GM21619 (cell line): Measurements from ENCODE around the gene GMCL2.

ENCODE experiments used
- ATAC-seq: cut with Tn5 transposase; IDR thresholded peaks from one replicate; pipeline ENCODE4 v1.9.1; 2021; ENCODE audit not compliant: unreplicated experiment

Gene GMCL2

DNA sequence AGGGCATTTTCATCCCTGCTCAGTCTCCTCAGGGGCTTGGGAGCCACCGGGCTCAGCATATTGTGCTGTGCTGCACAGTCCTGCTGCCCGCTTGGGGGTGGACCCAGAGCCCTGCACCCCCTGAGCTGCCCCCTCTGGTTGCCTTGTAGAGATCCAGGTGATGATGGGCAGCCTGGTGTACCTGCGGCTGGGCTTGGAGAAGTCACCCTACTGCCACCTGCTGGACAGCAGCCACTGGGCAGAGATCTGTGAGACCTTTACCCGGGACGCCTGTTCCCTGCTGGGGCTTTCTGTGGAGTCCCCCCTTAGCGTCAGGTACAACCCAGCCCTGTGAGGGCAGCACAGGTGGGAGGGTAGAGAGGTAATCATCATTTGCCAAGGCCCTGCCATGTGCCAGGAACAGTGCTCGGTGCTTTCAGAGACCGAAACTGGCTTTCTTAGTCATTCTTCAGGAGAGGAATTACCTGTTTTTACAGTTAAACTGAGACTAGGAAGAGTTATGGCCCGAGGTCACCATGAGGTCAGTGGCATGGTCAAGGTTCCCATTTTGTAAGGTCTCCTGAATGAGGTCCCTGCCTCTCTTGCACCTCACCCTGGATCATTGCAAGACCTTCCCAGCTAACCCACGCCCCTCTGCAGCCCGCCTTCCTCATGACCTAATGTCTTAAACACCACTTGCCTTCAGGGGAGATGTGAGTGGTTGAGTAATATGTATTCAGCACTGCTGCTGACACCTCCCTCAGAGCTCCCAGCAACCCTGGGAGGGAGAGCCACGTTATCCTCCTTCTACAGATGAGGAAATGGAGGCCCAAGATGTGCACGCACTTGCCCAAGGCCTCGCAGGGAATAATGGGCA is 41.0 kb downstream of the GMCL2 start:
- ATAC-seq = peak; percentile 60

GRCh38 chr5:178143901-178144300 is 43.3 kb downstream of the GMCL2 start:
- ATAC-seq = no peak

- ATAC-seq = no peak
Observed at GRCh38 chr5:178143246-178143645, 43.9 kb downstream of the GMCL2 start.

- no peak for ATAC-seq
Observed at GRCh38 chr5:178142642-178143041, 44.5 kb downstream of the GMCL2 start.

DNA sequence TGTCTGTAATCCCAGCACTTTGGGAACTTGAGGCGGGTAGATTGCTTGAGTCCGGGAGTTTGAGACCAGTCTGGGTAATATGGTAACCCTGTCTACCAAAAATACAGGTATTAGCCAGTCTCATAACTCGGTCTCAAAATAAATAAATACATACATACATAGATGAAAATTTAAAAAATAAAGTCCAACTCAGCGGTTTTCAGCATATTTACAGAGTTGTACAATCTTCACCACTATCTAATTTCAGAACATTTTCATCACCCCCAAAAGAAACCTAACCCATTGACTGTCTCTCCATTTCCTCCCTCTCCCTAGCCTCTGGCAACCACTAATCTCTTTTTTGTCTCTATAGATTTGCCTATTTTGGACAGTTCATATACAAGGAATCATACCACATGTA is 45.6 kb downstream of the GMCL2 start:
- ATAC-seq = no peak

DNA sequence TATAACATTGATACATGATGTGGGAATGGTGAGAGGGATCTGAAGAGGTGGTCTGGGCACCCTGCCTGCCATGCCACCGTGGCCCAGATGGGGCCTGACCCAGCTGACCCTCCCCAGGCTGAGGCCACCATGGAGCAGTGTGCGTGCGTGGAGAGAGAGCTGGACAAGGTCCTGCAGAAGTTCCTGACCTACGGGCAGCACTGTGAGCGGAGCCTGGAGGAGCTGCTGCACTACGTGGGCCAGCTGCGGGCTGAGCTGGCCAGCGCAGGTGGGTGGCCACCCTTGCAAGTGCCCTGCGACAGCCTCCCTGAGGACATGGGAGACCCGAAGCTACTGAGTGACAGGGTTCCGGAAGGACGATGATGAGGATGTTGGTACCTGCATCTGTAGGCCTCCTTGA is 49.2 kb downstream of the GMCL2 start:
- no peak for ATAC-seq

- ATAC-seq = no peak
Observed at GRCh38 chr5:178136990-178137389, 50.2 kb downstream of the GMCL2 start.
